ENCODE results near the gene OR52B6.
"Not testable (repeated sequence)": the region's sequence is repeated elsewhere in the genome, so short reads cannot be mapped to it uniquely, and the experiment has no call there.

DNA sequence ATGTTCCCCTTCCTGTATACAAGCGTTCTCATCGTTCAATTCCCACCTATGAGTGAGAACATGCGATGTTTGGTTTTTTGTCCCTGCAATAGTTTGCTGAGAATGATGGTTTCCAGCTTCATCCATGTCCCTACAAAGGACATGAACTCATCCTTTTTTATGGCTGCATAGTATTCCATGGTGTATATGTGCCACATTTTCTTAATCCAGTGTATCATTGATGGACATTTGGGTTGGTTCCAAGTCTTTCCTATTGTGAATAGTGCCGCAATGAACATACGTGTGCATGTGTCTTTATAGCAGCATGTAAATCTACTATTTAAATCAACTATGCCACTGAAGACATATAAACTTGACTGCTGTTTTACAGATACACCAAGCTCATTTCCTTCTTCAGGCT lies 3.8 kb downstream of the OR52B6 start:
- TF ChIP-seq, protein P1, sequence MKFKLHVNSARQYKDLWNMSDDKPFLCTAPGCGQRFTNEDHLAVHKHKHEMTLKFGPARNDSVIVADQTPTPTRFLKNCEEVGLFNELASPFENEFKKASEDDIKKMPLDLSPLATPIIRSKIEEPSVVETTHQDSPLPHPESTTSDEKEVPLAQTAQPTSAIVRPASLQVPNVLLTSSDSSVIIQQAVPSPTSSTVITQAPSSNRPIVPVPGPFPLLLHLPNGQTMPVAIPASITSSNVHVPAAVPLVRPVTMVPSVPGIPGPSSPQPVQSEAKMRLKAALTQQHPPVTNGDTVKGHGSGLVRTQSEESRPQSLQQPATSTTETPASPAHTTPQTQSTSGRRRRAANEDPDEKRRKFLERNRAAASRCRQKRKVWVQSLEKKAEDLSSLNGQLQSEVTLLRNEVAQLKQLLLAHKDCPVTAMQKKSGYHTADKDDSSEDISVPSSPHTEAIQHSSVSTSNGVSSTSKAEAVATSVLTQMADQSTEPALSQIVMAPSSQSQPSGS (IDR thresholded peaks at IDR 0.05; ENCODE audit: low read length), result not testable (repeated sequence)
- not testable (repeated sequence) for TF ChIP-seq POLR2AphosphoS5 (IDR thresholded peaks at IDR 0.05; ENCODE audit: low read length); ATF7 (IDR thresholded peaks at IDR 0.05; ENCODE audit: low read depth); POLR2A (IDR thresholded peaks at IDR 0.05; ENCODE audit: low read depth, low read length); EZH2 (IDR thresholded peaks at IDR 0.05; ENCODE audit: borderline replicate concordance, control insufficient read depth, low read depth, low read length); ZSCAN29 (IDR thresholded peaks at IDR 0.05); MYC (IDR thresholded peaks at IDR 0.05; ENCODE audit: insufficient read depth, insufficient read length, insufficient replicate concordance, low read length, severe bottlenecking); NRF1 (conservative IDR thresholded peaks at IDR 0.05; ENCODE audit: low read depth, low read length); JUNB (IDR thresholded peaks at IDR 0.05); TBL1XR1 (IDR thresholded peaks at IDR 0.05; ENCODE audit: low read depth, low read length)
- TF ChIP-seq, protein P2, sequence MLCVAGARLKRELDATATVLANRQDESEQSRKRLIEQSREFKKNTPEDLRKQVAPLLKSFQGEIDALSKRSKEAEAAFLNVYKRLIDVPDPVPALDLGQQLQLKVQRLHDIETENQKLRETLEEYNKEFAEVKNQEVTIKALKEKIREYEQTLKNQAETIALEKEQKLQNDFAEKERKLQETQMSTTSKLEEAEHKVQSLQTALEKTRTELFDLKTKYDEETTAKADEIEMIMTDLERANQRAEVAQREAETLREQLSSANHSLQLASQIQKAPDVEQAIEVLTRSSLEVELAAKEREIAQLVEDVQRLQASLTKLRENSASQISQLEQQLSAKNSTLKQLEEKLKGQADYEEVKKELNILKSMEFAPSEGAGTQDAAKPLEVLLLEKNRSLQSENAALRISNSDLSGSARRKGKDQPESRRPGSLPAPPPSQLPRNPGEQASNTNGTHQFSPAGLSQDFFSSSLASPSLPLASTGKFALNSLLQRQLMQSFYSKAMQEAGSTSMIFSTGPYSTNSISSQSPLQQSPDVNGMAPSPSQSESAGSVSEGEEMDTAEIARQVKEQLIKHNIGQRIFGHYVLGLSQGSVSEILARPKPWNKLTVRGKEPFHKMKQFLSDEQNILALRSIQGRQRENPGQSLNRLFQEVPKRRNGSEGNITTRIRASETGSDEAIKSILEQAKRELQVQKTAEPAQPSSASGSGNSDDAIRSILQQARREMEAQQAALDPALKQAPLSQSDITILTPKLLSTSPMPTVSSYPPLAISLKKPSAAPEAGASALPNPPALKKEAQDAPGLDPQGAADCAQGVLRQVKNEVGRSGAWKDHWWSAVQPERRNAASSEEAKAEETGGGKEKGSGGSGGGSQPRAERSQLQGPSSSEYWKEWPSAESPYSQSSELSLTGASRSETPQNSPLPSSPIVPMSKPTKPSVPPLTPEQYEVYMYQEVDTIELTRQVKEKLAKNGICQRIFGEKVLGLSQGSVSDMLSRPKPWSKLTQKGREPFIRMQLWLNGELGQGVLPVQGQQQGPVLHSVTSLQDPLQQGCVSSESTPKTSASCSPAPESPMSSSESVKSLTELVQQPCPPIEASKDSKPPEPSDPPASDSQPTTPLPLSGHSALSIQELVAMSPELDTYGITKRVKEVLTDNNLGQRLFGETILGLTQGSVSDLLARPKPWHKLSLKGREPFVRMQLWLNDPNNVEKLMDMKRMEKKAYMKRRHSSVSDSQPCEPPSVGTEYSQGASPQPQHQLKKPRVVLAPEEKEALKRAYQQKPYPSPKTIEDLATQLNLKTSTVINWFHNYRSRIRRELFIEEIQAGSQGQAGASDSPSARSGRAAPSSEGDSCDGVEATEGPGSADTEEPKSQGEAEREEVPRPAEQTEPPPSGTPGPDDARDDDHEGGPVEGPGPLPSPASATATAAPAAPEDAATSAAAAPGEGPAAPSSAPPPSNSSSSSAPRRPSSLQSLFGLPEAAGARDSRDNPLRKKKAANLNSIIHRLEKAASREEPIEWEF (IDR thresholded peaks at IDR 0.05; ENCODE audit: insufficient replicate concordance, low read depth, low read length), result not testable (repeated sequence)
- TF ChIP-seq, protein P3, sequence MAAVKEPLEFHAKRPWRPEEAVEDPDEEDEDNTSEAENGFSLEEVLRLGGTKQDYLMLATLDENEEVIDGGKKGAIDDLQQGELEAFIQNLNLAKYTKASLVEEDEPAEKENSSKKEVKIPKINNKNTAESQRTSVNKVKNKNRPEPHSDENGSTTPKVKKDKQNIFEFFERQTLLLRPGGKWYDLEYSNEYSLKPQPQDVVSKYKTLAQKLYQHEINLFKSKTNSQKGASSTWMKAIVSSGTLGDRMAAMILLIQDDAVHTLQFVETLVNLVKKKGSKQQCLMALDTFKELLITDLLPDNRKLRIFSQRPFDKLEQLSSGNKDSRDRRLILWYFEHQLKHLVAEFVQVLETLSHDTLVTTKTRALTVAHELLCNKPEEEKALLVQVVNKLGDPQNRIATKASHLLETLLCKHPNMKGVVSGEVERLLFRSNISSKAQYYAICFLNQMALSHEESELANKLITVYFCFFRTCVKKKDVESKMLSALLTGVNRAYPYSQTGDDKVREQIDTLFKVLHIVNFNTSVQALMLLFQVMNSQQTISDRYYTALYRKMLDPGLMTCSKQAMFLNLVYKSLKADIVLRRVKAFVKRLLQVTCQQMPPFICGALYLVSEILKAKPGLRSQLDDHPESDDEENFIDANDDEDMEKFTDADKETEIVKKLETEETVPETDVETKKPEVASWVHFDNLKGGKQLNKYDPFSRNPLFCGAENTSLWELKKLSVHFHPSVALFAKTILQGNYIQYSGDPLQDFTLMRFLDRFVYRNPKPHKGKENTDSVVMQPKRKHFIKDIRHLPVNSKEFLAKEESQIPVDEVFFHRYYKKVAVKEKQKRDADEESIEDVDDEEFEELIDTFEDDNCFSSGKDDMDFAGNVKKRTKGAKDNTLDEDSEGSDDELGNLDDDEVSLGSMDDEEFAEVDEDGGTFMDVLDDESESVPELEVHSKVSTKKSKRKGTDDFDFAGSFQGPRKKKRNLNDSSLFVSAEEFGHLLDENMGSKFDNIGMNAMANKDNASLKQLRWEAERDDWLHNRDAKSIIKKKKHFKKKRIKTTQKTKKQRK (IDR thresholded peaks at IDR 0.05; ENCODE audit: low read depth, low read length), result not testable (repeated sequence)

Data from GM12878 (cell line).